ENCODE measurements around the gene MBOAT1. TPM values are rescaled to one million over a fixed set of nuclear protein-coding genes. Genes with fewer than 3 reads are reported as not detected.

The MBOAT1 gene
- polyA plus RNA-seq, 1 of the 3 experiments (the other 2 are of a cell fraction) = 3.0 TPM

GRCh38 chr6:20156824-20157223 lies 55.4 kb downstream of the MBOAT1 start:
- ChIA-PET POLR2A (no interaction called here), CTCF (interaction anchor here (1.0 to 1.9 kb wide), 2 partner anchors 9 to 30 kb away, joined by 3 to 6 read pairs; no protein-coding TSS in a partner anchor)
- Histone ChIP-seq H3K27ac (ENCODE audit: low read depth in 2 of 2, low read length in 1 of 2) (no peak overlapping the region), H3K9ac (no peak overlapping the region), H3K4me2 (no peak overlapping the region), H3K27me3 (ENCODE audit: insufficient read depth) (no peaks in the 10 kb centered on the region), H3K9me3 (no peaks in the 10 kb centered on the region), H3K4me3 (ENCODE audit: low read depth in 2 of 2, low read length in 1 of 2) (no peak overlapping the region), H3F3A (replicated peaks; ENCODE audit: insufficient read depth) (no peaks in the 10 kb centered on the region), H3K36me3 (replicated peaks in 1 of 2; ENCODE audit: control insufficient read depth in 1 of 2, insufficient read depth in 2 of 2, low read length in 1 of 2) (no peaks in the 10 kb centered on the region), H3K79me2 (ENCODE audit: insufficient read depth) (no peaks in the 10 kb centered on the region), H4K20me1 (ENCODE audit: insufficient read depth) (no peaks in the 10 kb centered on the region), H3K9me2 (no peaks in the 10 kb centered on the region), H3K4me1 (ENCODE audit: control insufficient read depth in 1 of 2, insufficient read depth in 2 of 2, low read depth in 1 of 2, low read length in 1 of 2) (no peaks in the 10 kb centered on the region), H2AFZ (ENCODE audit: low read depth) (no peak overlapping the region)
- DNase-seq = no peak
- 46% methylated on average over 2 of the region's 2 CpGs for WGBS (ENCODE audit: low lambda C conversion rate)
- no peak for TF ChIP-seq FOXM1 (IDR thresholded peaks at IDR 0.05; ENCODE audit: low read depth)
- no peak for TF ChIP-seq PBX3 (IDR thresholded peaks at IDR 0.05)
- TF ChIP-seq EP300 (IDR thresholded peaks at IDR 0.05; ENCODE audit: borderline replicate concordance in 1 of 2, low read depth in 1 of 2, low read length in 1 of 2) = no peak
- no peak for TF ChIP-seq TCF12 (IDR thresholded peaks at IDR 0.05)
- TF ChIP-seq TEAD4 (IDR thresholded peaks at IDR 0.05; ENCODE audit: borderline replicate concordance, insufficient read depth) = no peak
- TF ChIP-seq TAF1 (IDR thresholded peaks at IDR 0.05; ENCODE audit: borderline replicate concordance, low read depth, low read length) = no peak
- no peak for TF ChIP-seq RXRA (IDR thresholded peaks at IDR 0.05; ENCODE audit: borderline replicate concordance, low read depth)
- no peak for TF ChIP-seq IRF3 (IDR thresholded peaks at IDR 0.05; ENCODE audit: low read depth, low read length)
- no peak for TF ChIP-seq SIN3A (IDR thresholded peaks at IDR 0.05; ENCODE audit: borderline replicate concordance, low read depth, low read length)
- TF ChIP-seq RAD21 (IDR thresholded peaks at IDR 0.05; ENCODE audit: low read length) = no peak
- no peak for TF ChIP-seq MEF2A (IDR thresholded peaks at IDR 0.05; ENCODE audit: borderline replicate concordance, low read depth)

GRCh38 chr6:20154753-20155152 lies 57.5 kb downstream of the MBOAT1 start:
- Histone ChIP-seq H3K79me2 (ENCODE audit: insufficient read depth) (no peaks in the 10 kb centered on the region), H3K4me1 (ENCODE audit: control insufficient read depth in 1 of 2, insufficient read depth in 2 of 2, low read depth in 1 of 2, low read length in 1 of 2) (no peaks in the 10 kb centered on the region), H3K27me3 (ENCODE audit: insufficient read depth) (no peaks in the 10 kb centered on the region), H3F3A (replicated peaks; ENCODE audit: insufficient read depth) (no peaks in the 10 kb centered on the region), H3K9me2 (no peaks in the 10 kb centered on the region), H3K4me2 (no peak overlapping the region), H2AFZ (ENCODE audit: low read depth) (no peak overlapping the region), H3K36me3 (replicated peaks in 1 of 2; ENCODE audit: control insufficient read depth in 1 of 2, insufficient read depth in 2 of 2, low read length in 1 of 2) (no peaks in the 10 kb centered on the region), H3K9me3 (no peaks in the 10 kb centered on the region), H4K20me1 (ENCODE audit: insufficient read depth) (no peaks in the 10 kb centered on the region), H3K9ac (no peak overlapping the region), H3K27ac (ENCODE audit: low read depth in 2 of 2, low read length in 1 of 2) (no peak overlapping the region), H3K4me3 (ENCODE audit: low read depth in 2 of 2, low read length in 1 of 2) (no peak overlapping the region)
- ChIA-PET CTCF (interaction anchor here (0.8 kb wide), 1 partner anchor 28 kb away, joined by 3 read pairs; no protein-coding TSS in a partner anchor), POLR2A (no interaction called here)
- no peak for DNase-seq
- 91% methylated on average over 2 of the region's 2 CpGs for WGBS (ENCODE audit: low lambda C conversion rate)
- TF ChIP-seq IRF3 (IDR thresholded peaks at IDR 0.05; ENCODE audit: low read depth, low read length) (no peak), JUND (IDR thresholded peaks at IDR 0.05) (no peak)

Measured in SK-N-SH (cell line).